Panc1 (cell line): ENCODE measurements around the gene ANO1. TPM values are rescaled to one million over a fixed set of nuclear protein-coding genes. Genes with fewer than 3 reads are reported as not detected.

Experiments used
- ATAC-seq: fragments of 200-7000 bp; cut with Tn5 transposase; 2 replicates; pipeline ENCODE4 v1.9.1; 2020; ENCODE audit warnings: mild to moderate bottlenecking, moderate library complexity
- BruUV-seq: library from RNA; stranded (reverse); fragments of 400-500 nt; replicated peaks from 2 replicates; lab custom pipeline; 2021; lab: Mats Ljungman, UMichigan
- CTCF ChIA-PET: fragments of 300-600 bp; sonication (Branson Sonifier 250); formaldehyde crosslinking; loops from one replicate; lab custom pipeline; 2022; ENCODE audit warnings: antibody characterized with exemption; lab: Charles Lee
- POLR2A ChIA-PET: fragments of 300-600 bp; sonication (Branson Sonifier 250); formaldehyde crosslinking; loops from one replicate; lab custom pipeline; 2022; ENCODE audit warnings: antibody characterized with exemption; lab: Charles Lee
- DNase-seq: peaks from one replicate; pipeline ENCODE4 v3.0.0-alpha.2; 2010; ENCODE audit warnings: low read depth, low spot score
- H3K27ac ChIP-seq: 2 replicates; pipeline ENCODE4 v1.5.1; 2011; ENCODE audit warnings: mild to moderate bottlenecking, low read length, inconsistent platforms
- H3K27me3 ChIP-seq: fragments of 200-500 bp; sonication (Bioruptor generic); 2 replicates; pipeline ENCODE4 v1.6.0; 2014; ENCODE audit warnings: low read length, inconsistent platforms; ENCODE audit not compliant: control insufficient read depth, insufficient read depth
- H3K36me3 ChIP-seq: fragments of 200-500 bp; sonication (Bioruptor generic); 2 replicates; pipeline ENCODE4 v1.5.1; 2014; ENCODE audit warnings: inconsistent platforms, mild to moderate bottlenecking, low read length, moderate library complexity; ENCODE audit not compliant: control insufficient read depth, insufficient read depth
- H3K4me1 ChIP-seq: 2 replicates; pipeline ENCODE4 v1.5.1; 2011; ENCODE audit warnings: inconsistent platforms, mild to moderate bottlenecking, low read length, moderate library complexity; ENCODE audit not compliant: control insufficient read depth, insufficient read depth
- H3K4me3 ChIP-seq, 2 experiments: 2 replicates each; pipeline ENCODE4 v1.5.1; 2011 to 2012; ENCODE audit warnings: low read depth in 2 of 2, low read length in 2 of 2, mild to moderate bottlenecking in 2 of 2, inconsistent platforms in 1 of 2, moderate library complexity in 1 of 2
- H3K9me3 ChIP-seq: fragments of 200-500 bp; sonication (Bioruptor generic); 2 replicates; pipeline ENCODE4 v1.5.1; 2014; ENCODE audit warnings: low read depth, mild to moderate bottlenecking, inconsistent platforms, low read length, moderate library complexity; ENCODE audit not compliant: control insufficient read depth, insufficient read depth
- CTCF ChIP-seq: fragments of 450-650 bp; IDR thresholded peaks from 2 replicates; pipeline ENCODE4 v1.5.1; 2017; ENCODE audit warnings: mild to moderate bottlenecking
- POLR2AphosphoS5 ChIP-seq: IDR thresholded peaks from 2 replicates; pipeline ENCODE4 v1.6.1; 2012; ENCODE audit warnings: mild to moderate bottlenecking, low read depth, low read length, moderate library complexity
- REST ChIP-seq, 2 experiments: IDR thresholded peaks; 2 replicates each; pipeline ENCODE4 v1.6.1; 2011 to 2012; ENCODE audit warnings: low read depth in 2 of 2, control low read depth in 1 of 2, low read length in 1 of 2, mild to moderate bottlenecking in 1 of 2, moderate library complexity in 1 of 2; ENCODE audit not compliant: insufficient read depth in 1 of 2
- SIN3A ChIP-seq: IDR thresholded peaks from 2 replicates; pipeline ENCODE4 v1.6.1; 2012; ENCODE audit warnings: low read depth, mild to moderate bottlenecking, low read length, moderate library complexity, borderline replicate concordance; ENCODE audit not compliant: insufficient read depth
- TCF7L2 ChIP-seq: IDR thresholded peaks from 2 replicates; pipeline ENCODE4 v1.6.1; 2011; ENCODE audit warnings: mild to moderate bottlenecking, low read depth, low read length, inconsistent platforms
- in situ Hi-C: cut with HindIII; loops from 2 replicates; pipeline ENCODE4 v1.10.0; 2016; ENCODE audit warnings: low sequenced_read_pairs, low pct_unique_long_range_greater_than_20kb
- intact Hi-C: fragments of 100-400 bp; cut with micrococcal nuclease; formaldehyde crosslinking; loops from one replicate; pipeline ENCODE4 v1.10.0; 2022; ENCODE audit not compliant: unreplicated experiment
- total RNA-seq: library from RNA; stranded (reverse); gene quantifications from one replicate; pipeline ENCODE4 v1.2.1, GENCODE V29; 2021; ENCODE audit not compliant: unreplicated experiment

The ANO1 gene
- total RNA-seq, 1 experiment from 2014 or later, result 2.3 TPM

GRCh38 chr11:70084046-70084984, 6.2 kb downstream of the ANO1 start:
- Histone ChIP-seq H3K9me3 (no peaks in the 10 kb centered on the region), H3K27me3 (peaks cover 9% of the 10 kb centered on the region), H3K27ac (no peak overlapping the region), H3K4me1 (no peaks in the 10 kb centered on the region), H3K36me3 (no peaks in the 10 kb centered on the region), H3K4me3 (no peak overlapping the region)
- DNase-seq (no peak), ATAC-seq (no peak)
- ChIA-PET POLR2A (no interaction called here), CTCF (no interaction called here)
- no TSS peak for BruUV-seq
- TF ChIP-seq SIN3A, result no peak
- 0 out of 4 replicates have a peak, but pooled peaks of 1 of the 2 experiments have one; percentile 21 for TF ChIP-seq REST (IDR thresholded peaks at IDR 0.05; ENCODE audit: insufficient read depth in 1 of 2, low read depth in 2 of 2, low read length in 1 of 2)
- in situ Hi-C loops (no loop called here), intact Hi-C loops (loop anchor here (5.0 kb wide), 1 partner anchor 108 kb away; no protein-coding TSS in a partner anchor)

DNA sequence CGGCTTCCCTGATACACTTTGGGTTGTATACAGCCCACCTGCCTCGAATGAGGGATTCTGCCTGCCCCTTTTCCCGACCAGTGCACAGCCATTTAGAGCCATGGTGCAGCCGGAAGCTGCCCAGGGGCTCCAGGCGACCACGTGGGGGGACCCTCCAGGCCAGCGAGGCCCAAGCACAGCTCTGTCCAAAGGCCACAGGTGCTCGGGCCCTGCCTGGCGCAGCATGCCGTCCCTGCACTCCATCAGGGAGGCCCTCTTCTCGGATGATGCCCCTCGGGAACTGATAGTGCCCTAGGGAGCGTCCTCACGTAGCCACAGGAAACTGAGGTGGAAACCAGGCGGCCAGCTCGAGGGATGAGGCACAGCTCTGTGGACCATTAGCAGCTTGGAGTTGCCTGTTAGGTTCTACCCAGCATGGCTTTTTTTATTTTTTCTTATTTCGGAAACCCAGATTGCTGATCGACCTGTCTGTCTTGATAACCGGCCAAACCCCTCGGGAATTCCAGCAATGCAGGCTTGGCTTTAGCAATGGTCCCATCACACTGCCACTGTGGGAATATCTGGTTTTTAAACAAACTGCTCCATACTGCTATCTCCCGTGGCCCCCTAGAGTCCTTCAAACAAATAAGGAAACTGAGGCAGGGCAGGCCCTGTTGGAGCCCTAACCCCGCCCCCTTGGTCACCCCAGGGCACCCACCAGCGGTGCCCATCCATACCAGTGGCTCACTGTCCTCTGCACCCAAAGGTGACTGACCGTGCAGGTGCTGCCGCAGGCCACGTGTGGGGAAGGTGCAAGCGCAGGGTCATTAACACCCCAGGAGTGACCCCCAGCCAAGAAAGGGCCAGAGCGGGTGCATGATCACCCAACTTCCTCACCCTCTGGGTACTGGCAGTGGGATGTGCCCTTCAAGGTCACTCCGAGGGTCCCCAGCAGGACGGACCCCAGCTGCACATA, 8.0 kb downstream of the ANO1 start:
- in situ Hi-C loops, result no loop called here
- intact Hi-C loops, result no loop called here
- H3K4me3 ChIP-seq, result no peak overlapping the region
- ATAC-seq (0 out of 2 replicates have a peak, but pooled peaks have one; percentile 4), DNase-seq (no peak)
- CTCF ChIA-PET, result no interaction called here
- H3K27me3 ChIP-seq, result peaks cover 4% of the 10 kb centered on the region; the same call in 1 of the 2 replicates
- H3K27ac ChIP-seq, result no peak overlapping the region
- no peaks in the 10 kb centered on the region for H3K36me3 ChIP-seq
- POLR2A ChIA-PET, result no interaction called here
- H3K4me1 ChIP-seq, result no peaks in the 10 kb centered on the region
- no TSS peak for BruUV-seq
- H3K9me3 ChIP-seq, result no peaks in the 10 kb centered on the region
- TF ChIP-seq SIN3A (no peak), CTCF (no peak), TCF7L2 (no peak), REST (IDR thresholded peaks at IDR 0.05; ENCODE audit: insufficient read depth in 1 of 2, low read depth in 2 of 2, low read length in 1 of 2) (no peak), POLR2AphosphoS5 (no peak)
